GM23248 (cell line): ENCODE measurements around the gene TPMT. TPM values are rescaled to one million over a fixed set of nuclear protein-coding genes. Genes with fewer than 3 reads are reported as not detected.

Experiments
- DNase-seq: peaks from one replicate; pipeline ENCODE4 v3.0.0-alpha.2; 2015
- H2AFZ ChIP-seq: fragments of 200-600 bp; sonication (generic); 2 replicates; pipeline ENCODE4 v1.6.1; 2016; ENCODE audit warnings: antibody characterized with exemption
- H3F3A ChIP-seq: fragments of 200-600 bp; sonication (generic); 2 replicates; pipeline ENCODE4 v1.6.1; 2016; ENCODE audit warnings: mild to moderate bottlenecking, antibody characterized with exemption, mixed run types; ENCODE audit not compliant: insufficient read depth
- H3K27ac ChIP-seq: fragments of 200-600 bp; sonication (generic); 2 replicates; pipeline ENCODE4 v1.5.1; 2016; ENCODE audit warnings: mild to moderate bottlenecking
- H3K27me3 ChIP-seq: fragments of 200-600 bp; sonication (generic); replicated peaks from 2 replicates; pipeline ENCODE4 v1.6.1; 2016; ENCODE audit warnings: mild to moderate bottlenecking; ENCODE audit not compliant: insufficient read depth
- H3K36me3 ChIP-seq: fragments of 200-600 bp; sonication (generic); 2 replicates; pipeline ENCODE4 v1.6.1; 2016; ENCODE audit warnings: low read depth, mild to moderate bottlenecking
- H3K4me1 ChIP-seq: fragments of 200-600 bp; sonication (generic); 2 replicates; pipeline ENCODE4 v1.6.1; 2016; ENCODE audit warnings: mild to moderate bottlenecking; ENCODE audit not compliant: insufficient read depth
- H3K4me2 ChIP-seq: fragments of 200-600 bp; sonication (generic); one replicate; pipeline ENCODE4 v1.6.1; 2016; ENCODE audit warnings: mild to moderate bottlenecking; ENCODE audit not compliant: unreplicated experiment
- H3K4me3 ChIP-seq: fragments of 200-600 bp; sonication (generic); 2 replicates; pipeline ENCODE4 v1.5.1; 2016; ENCODE audit warnings: mild to moderate bottlenecking
- H3K79me2 ChIP-seq: fragments of 200-600 bp; sonication (generic); 2 replicates; pipeline ENCODE4 v1.6.1; 2016; ENCODE audit warnings: mild to moderate bottlenecking; ENCODE audit not compliant: insufficient read depth
- H3K9ac ChIP-seq: fragments of 200-600 bp; sonication (generic); 2 replicates; pipeline ENCODE4 v1.6.1; 2016; ENCODE audit warnings: mild to moderate bottlenecking
- H3K9me2 ChIP-seq: fragments of 200-600 bp; sonication (generic); 2 replicates; pipeline ENCODE4 v1.6.1; 2016; ENCODE audit warnings: mixed run types, mild to moderate bottlenecking, moderate library complexity; ENCODE audit not compliant: insufficient read depth
- H3K9me3 ChIP-seq: fragments of 200-600 bp; sonication (generic); one replicate; pipeline ENCODE4 v1.6.1; 2017; ENCODE audit warnings: low read depth
- H4K20me1 ChIP-seq: fragments of 200-600 bp; sonication (generic); 2 replicates; pipeline ENCODE4 v1.6.0; 2016; ENCODE audit not compliant: insufficient read depth
- EZH2 ChIP-seq: fragments of 200-600 bp; sonication (generic); IDR thresholded peaks from 2 replicates; pipeline ENCODE4 v1.6.1; 2018; ENCODE audit warnings: antibody characterized with exemption, mild to moderate bottlenecking; ENCODE audit not compliant: insufficient read depth, poor library complexity, severe bottlenecking
- EZH2phosphoT487 ChIP-seq: fragments of 200-600 bp; sonication (generic); IDR thresholded peaks from 2 replicates; pipeline ENCODE4 v1.6.1; 2018; ENCODE audit warnings: antibody characterized with exemption, moderate library complexity, mild to moderate bottlenecking, low read depth; ENCODE audit not compliant: insufficient read depth
- WGBS, 2 experiments: methylation state at CpG; one replicate each; pipeline ENCODE4 v1.1.6; 2015 to 2017; ENCODE audit warnings: low lambda C conversion rate in 2 of 2, low coverage in 1 of 2; ENCODE audit errors: missing lambda C conversion rate in 2 of 2; 5-methylcytosine and 5-hydroxymethylcytosine counted together
- in situ Hi-C: fragments of 300-500 bp; cut with MboI; formaldehyde crosslinking; loops from 2 replicates; pipeline ENCODE4 v1.15.0; 2020
- polyA plus RNA-seq: library from polyadenylated mRNA; unstranded; fragments of >200 nt; fragmentation: Nextera tagmentation; extraction: Ambion mirVana; gene quantifications from 2 replicates; pipeline ENCODE4 v1.2.1, GENCODE V29; 2016
- total RNA-seq: library from RNA; depleted of rRNA; stranded (reverse); fragments of >200 nt; shearing (Covaris generic); gene quantifications from 2 replicates; pipeline ENCODE4 v1.2.3, GENCODE V29; 2014; rRNA removed

The TPMT gene
- total and polyA plus RNA-seq, 2 experiments from 2014 or later, result 22.6 TPM

GRCh38 chr6:18080544-18080943 is 74.3 kb downstream of the TPMT start:
- Histone ChIP-seq H3F3A (peaks cover 7% of the 10 kb centered on the region; the same call in 1 of the 2 replicates), H3K4me1 (peaks cover 11% of the 10 kb centered on the region), H3K9me3 (no peaks in the 10 kb centered on the region), H3K4me2 (no peak overlapping the region), H3K36me3 (no peaks in the 10 kb centered on the region), H3K4me3 (no peak overlapping the region), H3K9me2 (no peaks in the 10 kb centered on the region), H3K27ac (no peak overlapping the region), H3K27me3 (no peaks in the 10 kb centered on the region), H2AFZ (no peak overlapping the region), H3K79me2 (no peaks in the 10 kb centered on the region), H4K20me1 (no peaks in the 10 kb centered on the region), H3K9ac (no peak overlapping the region)
- in situ Hi-C loops, result no loop called here
- no peak for DNase-seq
- TF ChIP-seq EZH2phosphoT487 (no peak), EZH2 (no peak)
- 69 to 81% methylated on average over 4 of the region's 4 CpGs for WGBS, 2 experiments

GRCh38 chr6:18078866-18079265 is 76.0 kb downstream of the TPMT start:
- Histone ChIP-seq H3K9me2 (no peaks in the 10 kb centered on the region), H3K79me2 (no peaks in the 10 kb centered on the region), H4K20me1 (no peaks in the 10 kb centered on the region), H3F3A (peaks cover 7% of the 10 kb centered on the region; the same call in 1 of the 2 replicates), H3K36me3 (no peaks in the 10 kb centered on the region), H3K4me1 (peaks cover 11% of the 10 kb centered on the region), H3K9ac (no peak overlapping the region), H2AFZ (no peak overlapping the region), H3K4me3 (no peak overlapping the region), H3K27ac (no peak overlapping the region), H3K4me2 (no peak overlapping the region), H3K27me3 (no peaks in the 10 kb centered on the region), H3K9me3 (no peaks in the 10 kb centered on the region)
- 92 to 98% methylated on average over 3 of the region's 3 CpGs for WGBS, 2 experiments
- TF ChIP-seq EZH2 (no peak), EZH2phosphoT487 (no peak)
- DNase-seq, result no peak
- in situ Hi-C loops, result no loop called here

Other genes with a start within 250 kb of the TPMT start
- 46.0 and 47.3 TPM in 2 replicates for gene KIF13A, start 167.4 kb downstream of the TPMT start, total RNA-seq
- gene KIF13A, start 167.4 kb downstream of the TPMT start, polyA plus RNA-seq, result 5.0 and 7.4 TPM in 2 replicates
- gene NHLRC1, start 32.4 kb downstream of the TPMT start, total RNA-seq, result 2.5 and 3.2 TPM in 2 replicates
- gene NHLRC1, start 32.4 kb downstream of the TPMT start, polyA plus RNA-seq, result 3.1 and 3.7 TPM in 2 replicates
- 13.2 and 16.0 TPM in 2 replicates for gene KDM1B, start 345 bp upstream of the TPMT start, total RNA-seq
- gene KDM1B, start 345 bp upstream of the TPMT start, polyA plus RNA-seq, result 9.0 and 10.2 TPM in 2 replicates
- gene DEK, start 109.5 kb upstream of the TPMT start, total RNA-seq, result 90.3 and 101 TPM in 2 replicates
- 108 and 116 TPM in 2 replicates for gene DEK, start 109.5 kb upstream of the TPMT start, polyA plus RNA-seq
- 3.5 and 3.7 TPM in 2 replicates for gene RNF144B, start 232.3 kb upstream of the TPMT start, total RNA-seq
- 2.6 and 2.7 TPM in 2 replicates for gene RNF144B, start 232.3 kb upstream of the TPMT start, polyA plus RNA-seq